ENCODE data around the gene CRISPLD2. TPM values are rescaled to one million over a fixed set of nuclear protein-coding genes. Genes with fewer than 3 reads are reported as not detected.

Gene CRISPLD2
- total RNA-seq, 1 experiment from 2014 or later, result 9.4 TPM

- ATAC-seq (peak; percentile 55), DNase-seq (ENCODE audit: low spot score) (peak; percentile 41)
- H3K4me1 Mint-ChIP-seq, result peaks cover 58% of the 10 kb centered on the region
- no peaks in the 10 kb centered on the region; the same call in 1 of the 2 replicates for H3K9me3 Mint-ChIP-seq
- no peaks in the 10 kb centered on the region; the same call in 1 of the 2 replicates for H3K27me3 Mint-ChIP-seq (ENCODE audit: low read depth)
- peaks cover 17% of the 10 kb centered on the region for H3K36me3 Mint-ChIP-seq
- H3K4me3 Mint-ChIP-seq, result no peak overlapping the region
- peak overlapping the region; percentile 50 for H3K27ac Mint-ChIP-seq
- CTCF ChIA-PET, result interaction anchor here (0.5 to 1.8 kb wide), 6 partner anchors 8 to 360 kb away, joined by 3 to 6 read pairs (median 4); partner anchors contain the start of gene CRISPLD2
- POLR2A ChIA-PET, result no interaction called here
- TF ChIP-seq, protein P1, sequence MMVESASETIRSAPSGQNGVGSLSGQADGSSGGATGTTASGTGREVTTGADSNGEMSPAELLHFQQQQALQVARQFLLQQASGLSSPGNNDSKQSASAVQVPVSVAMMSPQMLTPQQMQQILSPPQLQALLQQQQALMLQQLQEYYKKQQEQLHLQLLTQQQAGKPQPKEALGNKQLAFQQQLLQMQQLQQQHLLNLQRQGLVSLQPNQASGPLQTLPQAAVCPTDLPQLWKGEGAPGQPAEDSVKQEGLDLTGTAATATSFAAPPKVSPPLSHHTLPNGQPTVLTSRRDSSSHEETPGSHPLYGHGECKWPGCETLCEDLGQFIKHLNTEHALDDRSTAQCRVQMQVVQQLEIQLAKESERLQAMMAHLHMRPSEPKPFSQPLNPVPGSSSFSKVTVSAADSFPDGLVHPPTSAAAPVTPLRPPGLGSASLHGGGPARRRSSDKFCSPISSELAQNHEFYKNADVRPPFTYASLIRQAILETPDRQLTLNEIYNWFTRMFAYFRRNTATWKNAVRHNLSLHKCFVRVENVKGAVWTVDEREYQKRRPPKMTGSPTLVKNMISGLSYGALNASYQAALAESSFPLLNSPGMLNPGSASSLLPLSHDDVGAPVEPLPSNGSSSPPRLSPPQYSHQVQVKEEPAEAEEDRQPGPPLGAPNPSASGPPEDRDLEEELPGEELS (CRISPR knock-in tag; IDR thresholded peaks at IDR 0.05), result no peak
- no peak for TF ChIP-seq NR1H2 (CRISPR knock-in tag; IDR thresholded peaks at IDR 0.05)
- no peak for TF ChIP-seq CBFB (CRISPR knock-in tag; IDR thresholded peaks at IDR 0.05; ENCODE audit: low read depth)
- TF ChIP-seq, protein P2, sequence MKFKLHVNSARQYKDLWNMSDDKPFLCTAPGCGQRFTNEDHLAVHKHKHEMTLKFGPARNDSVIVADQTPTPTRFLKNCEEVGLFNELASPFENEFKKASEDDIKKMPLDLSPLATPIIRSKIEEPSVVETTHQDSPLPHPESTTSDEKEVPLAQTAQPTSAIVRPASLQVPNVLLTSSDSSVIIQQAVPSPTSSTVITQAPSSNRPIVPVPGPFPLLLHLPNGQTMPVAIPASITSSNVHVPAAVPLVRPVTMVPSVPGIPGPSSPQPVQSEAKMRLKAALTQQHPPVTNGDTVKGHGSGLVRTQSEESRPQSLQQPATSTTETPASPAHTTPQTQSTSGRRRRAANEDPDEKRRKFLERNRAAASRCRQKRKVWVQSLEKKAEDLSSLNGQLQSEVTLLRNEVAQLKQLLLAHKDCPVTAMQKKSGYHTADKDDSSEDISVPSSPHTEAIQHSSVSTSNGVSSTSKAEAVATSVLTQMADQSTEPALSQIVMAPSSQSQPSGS (CRISPR knock-in tag; IDR thresholded peaks at IDR 0.05; ENCODE audit: borderline replicate concordance, low read depth), result no peak
- TF ChIP-seq, protein P3, sequence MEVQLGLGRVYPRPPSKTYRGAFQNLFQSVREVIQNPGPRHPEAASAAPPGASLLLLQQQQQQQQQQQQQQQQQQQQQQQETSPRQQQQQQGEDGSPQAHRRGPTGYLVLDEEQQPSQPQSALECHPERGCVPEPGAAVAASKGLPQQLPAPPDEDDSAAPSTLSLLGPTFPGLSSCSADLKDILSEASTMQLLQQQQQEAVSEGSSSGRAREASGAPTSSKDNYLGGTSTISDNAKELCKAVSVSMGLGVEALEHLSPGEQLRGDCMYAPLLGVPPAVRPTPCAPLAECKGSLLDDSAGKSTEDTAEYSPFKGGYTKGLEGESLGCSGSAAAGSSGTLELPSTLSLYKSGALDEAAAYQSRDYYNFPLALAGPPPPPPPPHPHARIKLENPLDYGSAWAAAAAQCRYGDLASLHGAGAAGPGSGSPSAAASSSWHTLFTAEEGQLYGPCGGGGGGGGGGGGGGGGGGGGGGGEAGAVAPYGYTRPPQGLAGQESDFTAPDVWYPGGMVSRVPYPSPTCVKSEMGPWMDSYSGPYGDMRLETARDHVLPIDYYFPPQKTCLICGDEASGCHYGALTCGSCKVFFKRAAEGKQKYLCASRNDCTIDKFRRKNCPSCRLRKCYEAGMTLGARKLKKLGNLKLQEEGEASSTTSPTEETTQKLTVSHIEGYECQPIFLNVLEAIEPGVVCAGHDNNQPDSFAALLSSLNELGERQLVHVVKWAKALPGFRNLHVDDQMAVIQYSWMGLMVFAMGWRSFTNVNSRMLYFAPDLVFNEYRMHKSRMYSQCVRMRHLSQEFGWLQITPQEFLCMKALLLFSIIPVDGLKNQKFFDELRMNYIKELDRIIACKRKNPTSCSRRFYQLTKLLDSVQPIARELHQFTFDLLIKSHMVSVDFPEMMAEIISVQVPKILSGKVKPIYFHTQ (CRISPR knock-in tag; IDR thresholded peaks at IDR 0.05), result no peak
- TF ChIP-seq PRRX2 (CRISPR knock-in tag; IDR thresholded peaks at IDR 0.05), result no peak
- TF ChIP-seq NR3C1 (CRISPR knock-in tag; conservative IDR thresholded peaks at IDR 0.05; ENCODE audit: low read depth), result no peak
- TF ChIP-seq ZNF317 (CRISPR knock-in tag; IDR thresholded peaks at IDR 0.05; ENCODE audit: borderline replicate concordance, low read depth), result no peak
- TF ChIP-seq, protein P4, sequence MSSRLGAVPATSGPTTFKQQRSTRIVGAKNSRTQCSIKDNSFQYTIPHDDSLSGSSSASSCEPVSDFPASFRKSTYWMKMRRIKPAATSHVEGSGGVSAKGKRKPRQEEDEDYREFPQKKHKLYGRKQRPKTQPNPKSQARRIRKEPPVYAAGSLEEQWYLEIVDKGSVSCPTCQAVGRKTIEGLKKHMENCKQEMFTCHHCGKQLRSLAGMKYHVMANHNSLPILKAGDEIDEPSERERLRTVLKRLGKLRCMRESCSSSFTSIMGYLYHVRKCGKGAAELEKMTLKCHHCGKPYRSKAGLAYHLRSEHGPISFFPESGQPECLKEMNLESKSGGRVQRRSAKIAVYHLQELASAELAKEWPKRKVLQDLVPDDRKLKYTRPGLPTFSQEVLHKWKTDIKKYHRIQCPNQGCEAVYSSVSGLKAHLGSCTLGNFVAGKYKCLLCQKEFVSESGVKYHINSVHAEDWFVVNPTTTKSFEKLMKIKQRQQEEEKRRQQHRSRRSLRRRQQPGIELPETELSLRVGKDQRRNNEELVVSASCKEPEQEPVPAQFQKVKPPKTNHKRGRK (CRISPR knock-in tag; IDR thresholded peaks at IDR 0.05; ENCODE audit: borderline replicate concordance), result no peak
- no peak for TF ChIP-seq NR2C2 (CRISPR knock-in tag; IDR thresholded peaks at IDR 0.05)
- TF ChIP-seq ZNF263 (CRISPR knock-in tag; IDR thresholded peaks at IDR 0.05; ENCODE audit: low read depth), result no peak
- TF ChIP-seq E2F4 (CRISPR knock-in tag; IDR thresholded peaks at IDR 0.05; ENCODE audit: borderline replicate concordance, low read depth), result no peak
- TF ChIP-seq GRHL2 (CRISPR knock-in tag; IDR thresholded peaks at IDR 0.05; ENCODE audit: insufficient replicate concordance, severe bottlenecking), result no peak
- TF ChIP-seq AFF4 (CRISPR knock-in tag; IDR thresholded peaks at IDR 0.05; ENCODE audit: borderline replicate concordance), result no peak
- TF ChIP-seq MXD4 (CRISPR knock-in tag; IDR thresholded peaks at IDR 0.05; ENCODE audit: borderline replicate concordance), result no peak
- no peak for TF ChIP-seq ARID4B (CRISPR knock-in tag; IDR thresholded peaks at IDR 0.05; ENCODE audit: borderline replicate concordance)
These were observed 65.0 kb downstream of the CRISPLD2 start for GRCh38 chr16:84884596-84885341.

All from WTC11 (cell line).